Fibroblast of villous mesenchyme (primary cell): Measurements from ENCODE around the gene PPFIA2. TPM values are rescaled to one million over a fixed set of nuclear protein-coding genes. Genes with fewer than 3 reads are reported as not detected.

Source experiments
- DNase-seq: peaks from one replicate; pipeline ENCODE4 v3.0.0-alpha.2; 2010; ENCODE audit warnings: low read depth
- H3K4me3 ChIP-seq: 2 replicates; pipeline ENCODE4 v1.5.1; 2011; ENCODE audit warnings: low read depth, mild to moderate bottlenecking, low read length
- total RNA-seq: library from RNA; depleted of rRNA; stranded (reverse); fragments of >200 nt; gene quantifications from 2 replicates; pipeline ENCODE4 v1.2.3, GENCODE V29; 2012
- TF ChIP-seq, protein P1 (sequence below): IDR thresholded peaks from 2 replicates; pipeline ENCODE4 v1.5.1; 2012; ENCODE audit warnings: low read depth, mild to moderate bottlenecking, low read length; ENCODE audit not compliant: insufficient read depth

The PPFIA2 gene
- total RNA-seq, 1 donor = 4.7 TPM

- H3K4me3 ChIP-seq = no peak overlapping the region
- DNase-seq = no peak
- TF ChIP-seq, protein P1, sequence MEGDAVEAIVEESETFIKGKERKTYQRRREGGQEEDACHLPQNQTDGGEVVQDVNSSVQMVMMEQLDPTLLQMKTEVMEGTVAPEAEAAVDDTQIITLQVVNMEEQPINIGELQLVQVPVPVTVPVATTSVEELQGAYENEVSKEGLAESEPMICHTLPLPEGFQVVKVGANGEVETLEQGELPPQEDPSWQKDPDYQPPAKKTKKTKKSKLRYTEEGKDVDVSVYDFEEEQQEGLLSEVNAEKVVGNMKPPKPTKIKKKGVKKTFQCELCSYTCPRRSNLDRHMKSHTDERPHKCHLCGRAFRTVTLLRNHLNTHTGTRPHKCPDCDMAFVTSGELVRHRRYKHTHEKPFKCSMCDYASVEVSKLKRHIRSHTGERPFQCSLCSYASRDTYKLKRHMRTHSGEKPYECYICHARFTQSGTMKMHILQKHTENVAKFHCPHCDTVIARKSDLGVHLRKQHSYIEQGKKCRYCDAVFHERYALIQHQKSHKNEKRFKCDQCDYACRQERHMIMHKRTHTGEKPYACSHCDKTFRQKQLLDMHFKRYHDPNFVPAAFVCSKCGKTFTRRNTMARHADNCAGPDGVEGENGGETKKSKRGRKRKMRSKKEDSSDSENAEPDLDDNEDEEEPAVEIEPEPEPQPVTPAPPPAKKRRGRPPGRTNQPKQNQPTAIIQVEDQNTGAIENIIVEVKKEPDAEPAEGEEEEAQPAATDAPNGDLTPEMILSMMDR = no peak
Measured at GRCh38 chr12:81541121-81541520, 218.0 kb downstream of the PPFIA2 start.

DNA sequence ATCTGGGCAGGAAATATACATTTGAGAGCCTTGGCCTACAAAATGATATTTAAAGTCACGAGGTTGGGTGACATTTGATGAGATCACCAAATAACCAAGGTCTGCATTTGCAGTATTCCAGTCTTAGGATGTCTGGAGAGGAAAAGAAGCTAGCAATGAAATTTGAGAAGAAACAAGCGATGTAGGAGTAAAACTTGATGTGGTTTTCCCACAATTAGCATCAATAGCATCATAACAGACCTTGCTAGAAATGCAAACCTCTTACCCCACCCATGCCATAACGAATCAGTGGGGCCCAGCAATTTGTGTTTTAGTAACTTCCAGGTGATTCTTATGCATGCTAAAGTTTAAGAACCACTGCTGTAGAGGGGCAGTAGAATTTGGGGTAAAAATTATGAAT is 219.9 kb downstream of the PPFIA2 start:
- no peak for DNase-seq
- no peak overlapping the region for H3K4me3 ChIP-seq
- TF ChIP-seq, protein P1 = no peak

- TF ChIP-seq, protein P1 = no peak
- DNase-seq = no peak
- H3K4me3 ChIP-seq = no peak overlapping the region
Measured at GRCh38 chr12:81533054-81533453, 226.1 kb downstream of the PPFIA2 start.

DNA sequence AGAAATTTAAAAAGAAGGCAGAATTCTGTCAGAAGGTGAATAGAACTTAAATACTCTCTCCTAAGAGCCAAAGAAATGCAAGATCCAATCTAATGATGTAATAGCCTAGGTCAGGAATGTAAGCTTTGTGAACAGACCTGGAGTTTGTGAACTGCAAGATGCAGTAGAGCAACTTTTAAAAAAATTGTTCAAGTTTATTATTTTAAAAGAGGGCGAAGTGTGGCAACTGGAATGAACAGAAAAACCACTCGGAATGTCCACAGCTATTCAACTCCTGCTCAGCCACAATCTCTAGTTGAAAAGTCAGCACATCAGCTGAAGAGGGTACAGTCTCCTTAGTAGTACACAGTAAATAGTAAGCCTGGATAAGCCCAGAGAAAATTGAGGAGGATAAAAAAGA is 228.8 kb downstream of the PPFIA2 start:
- TF ChIP-seq, protein P1 = no peak
- no peak overlapping the region for H3K4me3 ChIP-seq
- peak; percentile 36 for DNase-seq

DNA sequence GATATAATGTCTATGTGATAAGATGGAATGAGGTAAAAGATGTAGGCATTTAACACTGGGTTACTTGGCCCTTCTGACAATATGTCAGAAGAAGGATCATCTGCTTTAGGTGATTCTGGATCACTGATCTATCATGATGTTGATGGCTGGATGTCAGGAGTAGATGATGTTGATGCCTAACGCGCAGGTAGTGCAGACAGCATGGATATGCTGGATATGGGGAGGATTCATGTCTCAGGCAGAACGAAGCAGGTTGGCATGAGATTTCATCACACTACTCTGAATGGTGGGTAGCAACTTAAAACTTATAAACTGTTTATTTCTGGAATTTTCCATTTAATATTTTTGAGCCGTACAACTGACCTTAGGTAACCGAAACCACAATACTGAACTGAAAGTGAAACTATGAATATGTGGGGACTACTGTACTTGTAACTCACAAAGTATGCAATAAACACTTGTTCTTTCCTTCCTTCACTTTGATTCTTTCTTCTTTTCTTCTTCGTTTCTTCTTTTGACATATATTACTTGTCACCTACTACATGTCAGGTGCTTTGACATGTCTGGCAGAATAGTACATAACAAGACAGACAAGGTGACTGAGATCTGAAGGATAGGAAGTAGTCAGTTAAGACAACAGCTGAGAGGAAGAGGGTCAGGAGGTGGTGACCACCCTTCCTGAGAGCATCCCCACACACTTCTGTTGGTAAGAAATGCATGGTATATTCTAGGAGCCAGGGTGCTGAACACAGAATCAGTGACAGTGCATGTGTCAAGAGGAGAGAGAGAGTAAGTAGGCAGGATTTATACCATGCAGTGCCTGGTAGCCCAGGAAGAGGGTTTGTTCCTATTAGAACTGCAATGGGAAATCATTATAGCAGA is 238.8 kb downstream of the PPFIA2 start:
- peak; percentile 33 for DNase-seq
- TF ChIP-seq, protein P1 = no peak
- peak overlapping the region; percentile 35 for H3K4me3 ChIP-seq

GRCh38 chr12:81518638-81519037 is 240.5 kb downstream of the PPFIA2 start:
- TF ChIP-seq, protein P1 = no peak

More at GRCh38 chr12:81518638-81519037, 240.5 kb downstream of the PPFIA2 start:
- DNase-seq = no peak
- H3K4me3 ChIP-seq = no peak overlapping the region
